Thyroid gland (tissue), 4 donors: ENCODE measurements around the gene PCYT1B. TPM values are rescaled to one million over a fixed set of nuclear protein-coding genes. Genes with fewer than 3 reads are reported as not detected.

ENCODE experiments used
- DNase-seq, 2 donors: peaks; one replicate each; pipeline ENCODE4 v3.0.0-alpha.2; 2019
- H3K27ac ChIP-seq, 3 donors: fragments of 200-600 bp; sonication (generic); 1 replicate in 2 of 3; 2 replicates in 1 of 3; pipeline ENCODE4 v1.5.1; 2016 to 2019; ENCODE audit warnings: mild to moderate bottlenecking in 1 of 3, moderate library complexity in 1 of 3
- H3K27me3 ChIP-seq: fragments of 200-600 bp; sonication (generic); one replicate; pipeline ENCODE4 v1.5.1; 2019
- H3K36me3 ChIP-seq, 2 donors: fragments of 200-600 bp; sonication (generic); one replicate each; pipeline ENCODE4 v1.5.1; 2016 to 2019
- H3K4me1 ChIP-seq, 2 donors: fragments of 200-600 bp; sonication (generic); one replicate each; pipeline ENCODE4 v1.5.1; 2017 to 2019
- H3K4me3 ChIP-seq, 3 donors: fragments of 200-600 bp; sonication (generic); replicated peaks in 1 of 3; 1 replicate in 2 of 3; 2 replicates in 1 of 3; pipeline ENCODE4 v1.5.1; 2016; ENCODE audit warnings: mild to moderate bottlenecking in 1 of 3
- H3K9me3 ChIP-seq: fragments of 200-600 bp; sonication (generic); one replicate; pipeline ENCODE4 v1.5.1; 2017
- POLR2A ChIP-seq, 2 donors: fragments of 450-650 bp; IDR thresholded peaks; one replicate each; pipeline ENCODE4 v1.6.1; 2017; ENCODE audit warnings: antibody characterized with exemption in 2 of 2, mild to moderate bottlenecking in 2 of 2, moderate library complexity in 1 of 2
- WGBS, 2 donors: methylation state at CpG; one replicate each; pipeline ENCODE4 v1.1.5; 2017; 5-methylcytosine and 5-hydroxymethylcytosine counted together
- intact Hi-C: fragments of 100-400 bp; cut with DNase I; formaldehyde crosslinking; loops from one replicate; pipeline ENCODE4 v1.15.1; 2023
- total RNA-seq, 4 donors: library from RNA; depleted of rRNA; stranded (reverse); fragments of >200 nt; gene quantifications; one replicate each; pipeline ENCODE4 v1.2.3, GENCODE V29; 2016
- TF ChIP-seq, protein P1 (sequence below), 6 experiments: fragments of 200-600 bp in 3 of 6; fragments of 450-650 bp in 3 of 6; sonication (generic) in 3 of 6; IDR thresholded peaks; one replicate each; pipeline ENCODE4 v1.5.1; 2016 to 2019; ENCODE audit warnings: antibody characterized with exemption in 6 of 6, mild to moderate bottlenecking in 2 of 6, inconsistent platforms in 1 of 6, moderate library complexity in 1 of 6

The PCYT1B gene
- total RNA-seq, 4 donors from 2014 or later = 0.13 TPM; not detected in 3

DNA sequence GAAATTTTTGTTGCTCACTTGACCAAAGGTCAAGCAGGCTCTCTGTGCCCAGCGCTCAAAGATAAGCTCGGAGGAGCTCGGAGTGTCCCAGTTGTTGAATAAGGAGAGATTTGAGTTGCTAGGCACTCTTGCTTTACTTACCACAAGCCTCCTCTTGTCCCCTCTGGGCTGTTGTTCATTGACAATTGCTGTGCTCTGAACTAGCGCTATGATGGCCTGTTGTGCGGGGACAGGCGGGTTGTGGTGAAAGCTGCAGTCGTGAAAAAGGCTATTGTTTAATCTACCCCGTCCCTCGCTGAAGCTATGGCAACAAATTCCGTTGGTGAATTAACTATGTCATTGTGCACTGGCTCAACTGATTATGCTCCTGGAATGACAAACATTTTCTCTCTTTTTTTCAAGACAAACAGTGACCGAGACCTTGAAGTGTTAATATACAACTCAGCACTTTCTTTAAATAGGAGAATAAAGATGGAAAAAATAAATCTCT is 25.6 kb upstream of the PCYT1B start:
- WGBS, 2 donors = 55 to 58% methylated on average over 11 of the region's 11 CpGs
- Histone ChIP-seq H3K4me1 (no peaks in the 10 kb centered on the region), H3K27me3 (no peaks in the 10 kb centered on the region), H3K4me3 (no peak overlapping the region), H3K27ac (no peak overlapping the region), H3K9me3 (no peaks in the 10 kb centered on the region), H3K36me3 (no peaks in the 10 kb centered on the region)
- peak; percentile 5 for DNase-seq
- TF ChIP-seq POLR2A (IDR thresholded peaks at IDR 0.05) = no peak
- TF ChIP-seq, protein P1, sequence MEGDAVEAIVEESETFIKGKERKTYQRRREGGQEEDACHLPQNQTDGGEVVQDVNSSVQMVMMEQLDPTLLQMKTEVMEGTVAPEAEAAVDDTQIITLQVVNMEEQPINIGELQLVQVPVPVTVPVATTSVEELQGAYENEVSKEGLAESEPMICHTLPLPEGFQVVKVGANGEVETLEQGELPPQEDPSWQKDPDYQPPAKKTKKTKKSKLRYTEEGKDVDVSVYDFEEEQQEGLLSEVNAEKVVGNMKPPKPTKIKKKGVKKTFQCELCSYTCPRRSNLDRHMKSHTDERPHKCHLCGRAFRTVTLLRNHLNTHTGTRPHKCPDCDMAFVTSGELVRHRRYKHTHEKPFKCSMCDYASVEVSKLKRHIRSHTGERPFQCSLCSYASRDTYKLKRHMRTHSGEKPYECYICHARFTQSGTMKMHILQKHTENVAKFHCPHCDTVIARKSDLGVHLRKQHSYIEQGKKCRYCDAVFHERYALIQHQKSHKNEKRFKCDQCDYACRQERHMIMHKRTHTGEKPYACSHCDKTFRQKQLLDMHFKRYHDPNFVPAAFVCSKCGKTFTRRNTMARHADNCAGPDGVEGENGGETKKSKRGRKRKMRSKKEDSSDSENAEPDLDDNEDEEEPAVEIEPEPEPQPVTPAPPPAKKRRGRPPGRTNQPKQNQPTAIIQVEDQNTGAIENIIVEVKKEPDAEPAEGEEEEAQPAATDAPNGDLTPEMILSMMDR (IDR thresholded peaks at IDR 0.05) = no peak
- intact Hi-C loops = no loop called here

DNA sequence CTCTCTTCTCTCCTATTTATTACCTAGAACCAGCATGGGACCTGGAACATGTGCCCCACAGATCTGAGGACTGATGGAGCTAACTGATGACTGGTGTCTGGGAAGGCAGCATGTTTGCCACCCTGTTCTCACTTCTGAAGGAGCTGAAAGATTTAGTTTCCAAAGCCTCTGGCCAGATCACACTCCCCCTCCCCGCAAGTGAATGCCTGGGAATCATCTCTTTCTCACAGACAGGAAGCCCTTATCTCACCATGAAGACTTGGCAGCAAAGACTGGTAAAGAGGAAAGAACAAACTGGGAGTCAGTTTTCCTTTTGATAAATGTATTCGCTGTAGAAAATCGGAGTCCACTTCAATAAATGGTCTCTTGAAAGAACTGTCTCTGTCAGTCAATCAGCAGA is 21.0 kb upstream of the PCYT1B start:
- TF ChIP-seq, protein P1 (IDR thresholded peaks at IDR 0.05) = no peak
- no peak for TF ChIP-seq POLR2A (IDR thresholded peaks at IDR 0.05)
- 45 to 58% methylated on average over 3 of the region's 3 CpGs for WGBS, 2 donors
- DNase-seq = no peak
- no peak overlapping the region for H3K27ac ChIP-seq
- no peaks in the 10 kb centered on the region for H3K27me3 ChIP-seq
- intact Hi-C loops = no loop called here
- no peaks in the 10 kb centered on the region for H3K4me1 ChIP-seq
- no peak overlapping the region for H3K4me3 ChIP-seq
- H3K36me3 ChIP-seq = no peaks in the 10 kb centered on the region
- no peaks in the 10 kb centered on the region for H3K9me3 ChIP-seq

DNA sequence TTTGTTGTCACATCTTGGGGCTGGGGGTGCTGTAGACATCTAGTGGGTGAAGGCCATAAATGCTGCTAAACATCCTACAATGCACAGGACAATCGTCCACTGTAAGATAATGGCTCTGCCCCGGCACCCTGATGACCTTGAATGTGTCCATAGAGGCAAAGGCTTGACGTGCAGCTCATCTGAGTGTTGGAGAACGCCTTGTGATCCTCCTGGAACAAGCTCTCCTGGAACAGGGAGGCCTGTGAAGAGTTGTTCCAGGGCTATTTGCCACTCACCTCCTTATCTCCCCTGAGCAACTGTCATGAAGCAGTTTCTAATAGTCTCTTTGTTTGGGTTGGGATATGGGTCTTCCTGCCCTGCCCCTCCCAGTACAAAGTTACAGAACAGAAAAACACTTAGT is 15.2 kb upstream of the PCYT1B start:
- Histone ChIP-seq H3K27me3 (no peaks in the 10 kb centered on the region), H3K36me3 (no peaks in the 10 kb centered on the region), H3K4me1 (no peaks in the 10 kb centered on the region), H3K9me3 (no peaks in the 10 kb centered on the region), H3K27ac (no peak overlapping the region), H3K4me3 (no peak overlapping the region)
- DNase-seq = no peak
- TF ChIP-seq, protein P1 (IDR thresholded peaks at IDR 0.05) = no peak
- TF ChIP-seq POLR2A (IDR thresholded peaks at IDR 0.05) = no peak
- 83 to 90% methylated on average over 2 to 4 of the region's 4 CpGs for WGBS, 2 donors
- intact Hi-C loops = no loop called here

DNA sequence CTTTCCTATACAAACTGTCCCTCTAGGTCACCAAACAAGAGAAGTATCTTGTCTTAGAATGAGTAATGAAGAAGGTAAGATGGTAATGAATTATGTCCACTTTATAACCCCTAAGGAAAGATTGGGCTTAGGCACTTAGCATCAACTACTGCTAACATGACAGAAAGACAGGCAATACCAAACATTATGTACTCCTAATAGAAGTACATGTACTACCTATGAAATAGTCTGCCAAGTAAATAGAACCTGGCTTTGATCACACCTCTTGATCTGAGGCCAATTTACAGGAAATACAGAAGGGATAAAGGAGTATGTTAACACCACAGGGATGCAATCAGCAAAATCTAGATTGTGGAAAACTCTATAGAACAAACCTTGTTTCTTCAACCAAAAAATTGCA is 14.1 kb upstream of the PCYT1B start:
- Histone ChIP-seq H3K27ac (no peak overlapping the region), H3K4me3 (no peak overlapping the region), H3K36me3 (no peaks in the 10 kb centered on the region), H3K4me1 (no peaks in the 10 kb centered on the region), H3K9me3 (no peaks in the 10 kb centered on the region), H3K27me3 (no peaks in the 10 kb centered on the region)
- no peak for DNase-seq
- intact Hi-C loops = no loop called here
- TF ChIP-seq, protein P1 (IDR thresholded peaks at IDR 0.05) = no peak
- no peak for TF ChIP-seq POLR2A (IDR thresholded peaks at IDR 0.05)

DNA sequence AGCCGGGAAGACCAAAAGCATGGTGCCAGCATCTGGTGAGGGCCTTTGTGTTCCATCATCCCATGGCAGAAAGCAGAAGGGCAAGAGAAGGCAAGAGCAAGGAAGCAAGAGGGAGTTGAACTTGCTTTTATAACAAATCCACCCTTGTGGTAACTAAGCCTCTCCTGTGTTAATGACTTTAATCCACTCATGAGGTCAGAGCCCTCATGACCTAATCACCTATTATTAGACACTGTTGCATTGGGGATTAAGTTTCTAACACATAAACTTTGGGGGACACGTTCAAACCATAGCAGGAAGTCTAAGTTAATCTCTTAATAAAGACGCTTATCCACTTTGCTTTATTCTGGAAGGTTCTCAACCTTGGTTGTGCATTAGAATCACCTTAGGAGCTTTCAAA is 12.5 kb upstream of the PCYT1B start:
- intact Hi-C loops = no loop called here
- Histone ChIP-seq H3K4me3 (no peak overlapping the region), H3K9me3 (no peaks in the 10 kb centered on the region), H3K4me1 (no peaks in the 10 kb centered on the region), H3K27me3 (no peaks in the 10 kb centered on the region), H3K36me3 (no peaks in the 10 kb centered on the region), H3K27ac (no peak overlapping the region)
- TF ChIP-seq POLR2A (IDR thresholded peaks at IDR 0.05) = no peak
- TF ChIP-seq, protein P1 (IDR thresholded peaks at IDR 0.05) = no peak
- 60 to 72% methylated on average over 3 of the region's 3 CpGs for WGBS, 2 donors
- no peak for DNase-seq
